SH-SY5Y (cell line): ENCODE measurements around the gene CDC42EP5.

Experiments
- GATA2 ChIP-seq: IDR thresholded peaks from 2 replicates; pipeline ENCODE4 v1.6.1; 2011; ENCODE audit warnings: mild to moderate bottlenecking, low read depth, low read length
- GATA3 ChIP-seq: IDR thresholded peaks from 2 replicates; pipeline ENCODE4 v1.6.1; 2011; ENCODE audit warnings: low read depth, mild to moderate bottlenecking, low read length, moderate library complexity

DNA sequence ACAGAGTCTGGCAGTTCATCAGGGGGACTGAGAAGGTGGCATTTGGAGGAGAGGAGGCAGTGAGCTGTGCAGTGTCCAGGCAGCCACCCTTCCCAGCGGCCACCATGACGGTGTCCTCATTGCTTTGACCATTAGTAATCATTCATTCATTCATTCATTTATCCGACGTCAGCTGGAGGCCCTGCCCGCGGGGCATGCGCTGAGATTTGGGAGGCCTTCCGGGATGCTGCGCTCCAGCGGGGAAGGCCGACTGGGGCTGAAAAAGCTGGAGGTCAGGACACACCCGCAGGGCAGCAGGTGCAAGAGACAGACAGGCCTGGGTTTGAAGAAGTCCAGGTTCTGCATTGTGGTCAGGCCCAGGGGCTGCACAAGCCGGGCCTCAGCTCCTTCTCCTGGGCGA, 48.9 kb downstream of the CDC42EP5 start:
- no peak for TF ChIP-seq GATA2
- no peak for TF ChIP-seq GATA3
